ENCODE measurements around the gene RYR2.

Gene RYR2

DNA sequence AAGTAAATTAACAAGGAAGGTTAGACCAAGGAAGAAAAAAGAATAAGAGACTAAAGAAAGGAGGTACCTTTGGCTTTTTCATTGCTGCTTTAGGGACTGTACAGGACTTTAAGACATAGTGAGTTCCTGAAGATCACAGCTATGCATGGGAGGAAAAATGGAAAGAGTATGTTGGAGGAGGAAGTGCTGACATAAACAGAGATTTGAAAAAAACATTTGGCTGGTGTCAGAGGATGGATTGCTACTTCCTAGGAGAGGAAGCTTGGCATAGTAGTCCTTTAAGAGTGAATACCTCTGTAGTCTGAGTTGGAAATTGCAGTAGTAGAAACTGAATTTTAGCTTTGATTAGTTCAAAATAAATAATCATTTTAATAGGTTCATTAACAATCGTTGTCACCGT lies 398.4 kb downstream of the RYR2 start:
- no peak for ATAC-seq
- TF ChIP-seq RARB (CRISPR knock-in tag; IDR thresholded peaks at IDR 0.05) = no peak
- TF ChIP-seq, protein P1, sequence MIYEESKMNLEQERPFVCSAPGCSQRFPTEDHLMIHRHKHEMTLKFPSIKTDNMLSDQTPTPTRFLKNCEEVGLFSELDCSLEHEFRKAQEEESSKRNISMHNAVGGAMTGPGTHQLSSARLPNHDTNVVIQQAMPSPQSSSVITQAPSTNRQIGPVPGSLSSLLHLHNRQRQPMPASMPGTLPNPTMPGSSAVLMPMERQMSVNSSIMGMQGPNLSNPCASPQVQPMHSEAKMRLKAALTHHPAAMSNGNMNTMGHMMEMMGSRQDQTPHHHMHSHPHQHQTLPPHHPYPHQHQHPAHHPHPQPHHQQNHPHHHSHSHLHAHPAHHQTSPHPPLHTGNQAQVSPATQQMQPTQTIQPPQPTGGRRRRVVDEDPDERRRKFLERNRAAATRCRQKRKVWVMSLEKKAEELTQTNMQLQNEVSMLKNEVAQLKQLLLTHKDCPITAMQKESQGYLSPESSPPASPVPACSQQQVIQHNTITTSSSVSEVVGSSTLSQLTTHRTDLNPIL (CRISPR knock-in tag; IDR thresholded peaks at IDR 0.05; ENCODE audit: low read depth) = no peak
- TF ChIP-seq ZFP30 (CRISPR knock-in tag; IDR thresholded peaks at IDR 0.05) = no peak
- TF ChIP-seq ZNF565 (CRISPR knock-in tag; conservative IDR thresholded peaks at IDR 0.05; ENCODE audit: low read depth) = no peak
- no peak for TF ChIP-seq ARNTL (CRISPR knock-in tag; IDR thresholded peaks at IDR 0.05; ENCODE audit: borderline replicate concordance, low read depth)
- no peak for TF ChIP-seq ISL1 (CRISPR knock-in tag; IDR thresholded peaks at IDR 0.05)
- no peak for TF ChIP-seq BACH2 (CRISPR knock-in tag; IDR thresholded peaks at IDR 0.05; ENCODE audit: borderline replicate concordance)
- no peak for TF ChIP-seq ZNF70 (CRISPR knock-in tag; IDR thresholded peaks at IDR 0.05)
- TF ChIP-seq TCF4 (CRISPR knock-in tag; IDR thresholded peaks at IDR 0.05; ENCODE audit: borderline replicate concordance) = no peak
- TF ChIP-seq, protein P2, sequence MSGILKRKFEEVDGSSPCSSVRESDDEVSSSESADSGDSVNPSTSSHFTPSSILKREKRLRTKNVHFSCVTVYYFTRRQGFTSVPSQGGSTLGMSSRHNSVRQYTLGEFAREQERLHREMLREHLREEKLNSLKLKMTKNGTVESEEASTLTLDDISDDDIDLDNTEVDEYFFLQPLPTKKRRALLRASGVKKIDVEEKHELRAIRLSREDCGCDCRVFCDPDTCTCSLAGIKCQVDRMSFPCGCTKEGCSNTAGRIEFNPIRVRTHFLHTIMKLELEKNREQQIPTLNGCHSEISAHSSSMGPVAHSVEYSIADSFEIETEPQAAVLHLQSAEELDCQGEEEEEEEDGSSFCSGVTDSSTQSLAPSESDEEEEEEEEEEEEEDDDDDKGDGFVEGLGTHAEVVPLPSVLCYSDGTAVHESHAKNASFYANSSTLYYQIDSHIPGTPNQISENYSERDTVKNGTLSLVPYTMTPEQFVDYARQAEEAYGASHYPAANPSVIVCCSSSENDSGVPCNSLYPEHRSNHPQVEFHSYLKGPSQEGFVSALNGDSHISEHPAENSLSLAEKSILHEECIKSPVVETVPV (CRISPR knock-in tag; IDR thresholded peaks at IDR 0.05) = no peak
- TF ChIP-seq, protein P3, sequence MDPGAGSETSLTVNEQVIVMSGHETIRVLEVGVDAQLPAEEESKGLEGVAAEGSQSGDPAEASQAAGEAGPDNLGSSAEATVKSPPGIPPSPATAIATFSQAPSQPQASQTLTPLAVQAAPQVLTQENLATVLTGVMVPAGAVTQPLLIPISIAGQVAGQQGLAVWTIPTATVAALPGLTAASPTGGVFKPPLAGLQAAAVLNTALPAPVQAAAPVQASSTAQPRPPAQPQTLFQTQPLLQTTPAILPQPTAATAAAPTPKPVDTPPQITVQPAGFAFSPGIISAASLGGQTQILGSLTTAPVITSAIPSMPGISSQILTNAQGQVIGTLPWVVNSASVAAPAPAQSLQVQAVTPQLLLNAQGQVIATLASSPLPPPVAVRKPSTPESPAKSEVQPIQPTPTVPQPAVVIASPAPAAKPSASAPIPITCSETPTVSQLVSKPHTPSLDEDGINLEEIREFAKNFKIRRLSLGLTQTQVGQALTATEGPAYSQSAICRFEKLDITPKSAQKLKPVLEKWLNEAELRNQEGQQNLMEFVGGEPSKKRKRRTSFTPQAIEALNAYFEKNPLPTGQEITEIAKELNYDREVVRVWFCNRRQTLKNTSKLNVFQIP (CRISPR knock-in tag; IDR thresholded peaks at IDR 0.05; ENCODE audit: borderline replicate concordance, low read depth) = no peak
- TF ChIP-seq, protein P4, sequence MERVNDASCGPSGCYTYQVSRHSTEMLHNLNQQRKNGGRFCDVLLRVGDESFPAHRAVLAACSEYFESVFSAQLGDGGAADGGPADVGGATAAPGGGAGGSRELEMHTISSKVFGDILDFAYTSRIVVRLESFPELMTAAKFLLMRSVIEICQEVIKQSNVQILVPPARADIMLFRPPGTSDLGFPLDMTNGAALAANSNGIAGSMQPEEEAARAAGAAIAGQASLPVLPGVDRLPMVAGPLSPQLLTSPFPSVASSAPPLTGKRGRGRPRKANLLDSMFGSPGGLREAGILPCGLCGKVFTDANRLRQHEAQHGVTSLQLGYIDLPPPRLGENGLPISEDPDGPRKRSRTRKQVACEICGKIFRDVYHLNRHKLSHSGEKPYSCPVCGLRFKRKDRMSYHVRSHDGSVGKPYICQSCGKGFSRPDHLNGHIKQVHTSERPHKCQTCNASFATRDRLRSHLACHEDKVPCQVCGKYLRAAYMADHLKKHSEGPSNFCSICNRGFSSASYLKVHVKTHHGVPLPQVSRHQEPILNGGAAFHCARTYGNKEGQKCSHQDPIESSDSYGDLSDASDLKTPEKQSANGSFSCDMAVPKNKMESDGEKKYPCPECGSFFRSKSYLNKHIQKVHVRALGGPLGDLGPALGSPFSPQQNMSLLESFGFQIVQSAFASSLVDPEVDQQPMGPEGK (CRISPR knock-in tag; IDR thresholded peaks at IDR 0.05; ENCODE audit: borderline replicate concordance) = no peak
- no peak for TF ChIP-seq ZNF8 (CRISPR knock-in tag; IDR thresholded peaks at IDR 0.05)
- TF ChIP-seq ESRRG (CRISPR knock-in tag; IDR thresholded peaks at IDR 0.05) = no peak
- TF ChIP-seq, protein P5, sequence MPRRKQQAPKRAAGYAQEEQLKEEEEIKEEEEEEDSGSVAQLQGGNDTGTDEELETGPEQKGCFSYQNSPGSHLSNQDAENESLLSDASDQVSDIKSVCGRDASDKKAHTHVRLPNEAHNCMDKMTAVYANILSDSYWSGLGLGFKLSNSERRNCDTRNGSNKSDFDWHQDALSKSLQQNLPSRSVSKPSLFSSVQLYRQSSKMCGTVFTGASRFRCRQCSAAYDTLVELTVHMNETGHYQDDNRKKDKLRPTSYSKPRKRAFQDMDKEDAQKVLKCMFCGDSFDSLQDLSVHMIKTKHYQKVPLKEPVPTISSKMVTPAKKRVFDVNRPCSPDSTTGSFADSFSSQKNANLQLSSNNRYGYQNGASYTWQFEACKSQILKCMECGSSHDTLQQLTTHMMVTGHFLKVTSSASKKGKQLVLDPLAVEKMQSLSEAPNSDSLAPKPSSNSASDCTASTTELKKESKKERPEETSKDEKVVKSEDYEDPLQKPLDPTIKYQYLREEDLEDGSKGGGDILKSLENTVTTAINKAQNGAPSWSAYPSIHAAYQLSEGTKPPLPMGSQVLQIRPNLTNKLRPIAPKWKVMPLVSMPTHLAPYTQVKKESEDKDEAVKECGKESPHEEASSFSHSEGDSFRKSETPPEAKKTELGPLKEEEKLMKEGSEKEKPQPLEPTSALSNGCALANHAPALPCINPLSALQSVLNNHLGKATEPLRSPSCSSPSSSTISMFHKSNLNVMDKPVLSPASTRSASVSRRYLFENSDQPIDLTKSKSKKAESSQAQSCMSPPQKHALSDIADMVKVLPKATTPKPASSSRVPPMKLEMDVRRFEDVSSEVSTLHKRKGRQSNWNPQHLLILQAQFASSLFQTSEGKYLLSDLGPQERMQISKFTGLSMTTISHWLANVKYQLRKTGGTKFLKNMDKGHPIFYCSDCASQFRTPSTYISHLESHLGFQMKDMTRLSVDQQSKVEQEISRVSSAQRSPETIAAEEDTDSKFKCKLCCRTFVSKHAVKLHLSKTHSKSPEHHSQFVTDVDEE (CRISPR knock-in tag; IDR thresholded peaks at IDR 0.05) = no peak
- TF ChIP-seq CSDC2 (CRISPR knock-in tag; IDR thresholded peaks at IDR 0.05) = no peak

DNA sequence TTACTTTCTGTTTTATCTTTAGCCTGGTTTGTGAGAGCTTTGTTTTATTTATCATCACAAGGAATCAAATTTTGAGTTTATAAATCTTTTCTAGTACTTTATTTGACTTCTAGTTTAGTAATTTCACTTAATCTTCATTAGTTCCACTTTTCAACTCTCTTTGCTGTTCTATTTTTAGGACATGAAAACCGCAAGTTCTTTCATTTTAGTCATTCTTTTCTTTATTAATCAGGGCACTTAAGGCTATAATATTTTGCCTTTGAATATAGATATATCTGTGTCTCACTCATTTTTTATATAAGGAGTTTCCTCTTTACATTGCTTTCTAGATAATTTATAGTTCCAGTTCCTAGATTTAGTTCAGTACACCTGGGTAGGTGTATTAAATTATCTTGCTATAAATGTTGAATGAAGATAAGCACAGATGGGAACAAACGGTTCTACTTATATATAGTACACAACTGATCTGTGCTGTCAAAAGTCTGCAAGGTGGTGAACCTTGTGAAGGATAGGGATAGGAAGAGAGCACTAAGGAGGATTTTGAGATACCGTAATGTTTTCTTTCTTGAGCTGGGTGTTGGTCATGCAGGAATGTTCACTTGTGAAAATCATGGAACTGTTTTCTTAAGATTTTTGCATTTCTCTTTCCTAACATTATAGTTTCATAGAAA lies 402.3 kb downstream of the RYR2 start:
- no peak for TF ChIP-seq TOX (CRISPR knock-in tag; IDR thresholded peaks at IDR 0.05; ENCODE audit: borderline replicate concordance)
- TF ChIP-seq, protein P5 (CRISPR knock-in tag; IDR thresholded peaks at IDR 0.05) = no peak
- TF ChIP-seq ZFP30 (CRISPR knock-in tag; IDR thresholded peaks at IDR 0.05) = no peak
- TF ChIP-seq ZNF8 (CRISPR knock-in tag; IDR thresholded peaks at IDR 0.05) = no peak
- TF ChIP-seq CSDC2 (CRISPR knock-in tag; IDR thresholded peaks at IDR 0.05) = no peak
- no peak for TF ChIP-seq GLIS3 (CRISPR knock-in tag; IDR thresholded peaks at IDR 0.05)
- TF ChIP-seq ARNTL (CRISPR knock-in tag; IDR thresholded peaks at IDR 0.05; ENCODE audit: borderline replicate concordance, low read depth) = no peak
- ATAC-seq = no peak
